ENCODE data around the gene MGP.

GRCh38 chr12:14885718-14886221 lies at the start of gene MGP:
- TF ChIP-seq CTCF (IDR thresholded peaks at IDR 0.05) (no peak), ZFX (IDR thresholded peaks at IDR 0.05; ENCODE audit: borderline replicate concordance) (no peak)

Measured in 22Rv1 (cell line).